HG02885 (cell line): ENCODE results near the gene FMN1.
"Not testable (repeated sequence)": the region's sequence is repeated elsewhere in the genome, so short reads cannot be mapped to it uniquely, and the experiment has no call there.

Experiments used
- ATAC-seq: cut with Tn5 transposase; IDR thresholded peaks from one replicate; pipeline ENCODE4 v1.9.1; 2021; ENCODE audit warnings: mild to moderate bottlenecking; ENCODE audit not compliant: unreplicated experiment, poor library complexity

The FMN1 gene

DNA sequence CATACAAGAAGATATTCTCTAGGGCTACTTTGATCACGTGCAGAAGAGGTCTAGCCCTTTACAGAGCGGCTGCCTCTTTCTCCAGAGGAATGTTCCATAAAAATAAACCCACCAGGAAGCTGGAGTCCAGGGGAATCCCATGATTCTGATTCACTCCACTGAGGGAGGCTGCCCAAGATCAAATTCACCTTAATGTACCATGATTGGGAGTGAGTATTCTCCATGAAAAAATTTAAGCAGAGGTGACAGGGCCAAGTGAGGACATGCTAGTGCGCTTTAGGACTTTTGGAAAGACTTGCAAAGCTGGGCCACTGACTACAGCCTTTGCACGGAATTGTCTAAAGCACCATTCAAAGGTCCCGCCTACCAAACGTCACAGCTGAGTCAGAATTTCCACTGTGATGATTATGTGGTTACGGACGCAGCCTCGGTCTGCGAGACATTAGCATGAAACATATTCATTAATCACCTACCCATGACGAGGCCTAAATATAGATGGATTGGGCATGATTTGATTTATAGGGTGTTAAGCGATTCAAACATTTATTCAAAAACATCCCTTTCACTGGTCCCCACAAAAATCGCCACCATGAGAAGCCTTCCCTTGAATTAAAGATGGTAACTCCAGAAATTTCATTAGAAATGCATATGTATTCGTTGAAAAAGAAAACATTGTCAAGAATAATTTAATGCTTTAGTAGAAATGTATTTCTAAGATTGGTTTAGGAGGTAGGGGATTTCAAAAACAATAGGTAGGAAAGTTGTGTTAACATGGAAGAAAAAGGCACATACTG, 324.1 kb downstream of the FMN1 start:
- ATAC-seq: peak; percentile 75

DNA sequence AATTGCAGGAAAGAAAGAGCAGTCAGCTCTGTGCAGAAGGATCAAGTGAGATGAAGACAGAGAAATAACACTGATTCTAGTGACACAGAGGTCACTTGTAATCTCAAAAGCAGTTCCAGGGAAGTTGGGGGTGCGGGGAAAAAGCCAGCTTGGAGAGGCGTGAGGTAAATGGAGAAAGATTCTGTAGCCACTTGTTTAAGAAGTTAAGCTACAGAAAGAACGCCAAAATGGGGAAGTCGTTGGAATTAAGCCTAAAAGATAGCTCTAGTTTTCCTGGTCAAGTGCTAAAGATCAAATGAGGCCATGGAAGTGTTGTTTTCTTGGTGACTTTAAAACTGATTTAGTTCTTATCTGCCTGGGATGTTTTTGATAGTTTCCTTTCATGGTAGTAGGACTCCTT, 324.7 kb downstream of the FMN1 start:
- ATAC-seq: no peak

DNA sequence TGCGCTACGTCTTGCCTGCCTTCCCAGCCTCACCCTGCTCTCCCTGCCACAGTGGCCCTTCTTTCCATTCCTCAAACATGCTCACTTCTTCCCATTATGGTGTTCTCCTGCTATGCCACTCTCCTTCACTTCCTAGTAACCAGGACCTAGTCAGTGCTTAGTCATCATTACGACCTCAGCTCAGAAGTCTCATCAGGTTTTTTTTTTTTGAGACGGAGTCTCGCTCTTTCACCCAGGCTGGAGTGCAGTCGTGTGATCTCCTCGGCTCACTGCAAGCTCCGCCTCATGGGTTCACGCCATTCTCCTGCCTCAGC, 327.2 kb downstream of the FMN1 start:
- no peak for ATAC-seq

DNA sequence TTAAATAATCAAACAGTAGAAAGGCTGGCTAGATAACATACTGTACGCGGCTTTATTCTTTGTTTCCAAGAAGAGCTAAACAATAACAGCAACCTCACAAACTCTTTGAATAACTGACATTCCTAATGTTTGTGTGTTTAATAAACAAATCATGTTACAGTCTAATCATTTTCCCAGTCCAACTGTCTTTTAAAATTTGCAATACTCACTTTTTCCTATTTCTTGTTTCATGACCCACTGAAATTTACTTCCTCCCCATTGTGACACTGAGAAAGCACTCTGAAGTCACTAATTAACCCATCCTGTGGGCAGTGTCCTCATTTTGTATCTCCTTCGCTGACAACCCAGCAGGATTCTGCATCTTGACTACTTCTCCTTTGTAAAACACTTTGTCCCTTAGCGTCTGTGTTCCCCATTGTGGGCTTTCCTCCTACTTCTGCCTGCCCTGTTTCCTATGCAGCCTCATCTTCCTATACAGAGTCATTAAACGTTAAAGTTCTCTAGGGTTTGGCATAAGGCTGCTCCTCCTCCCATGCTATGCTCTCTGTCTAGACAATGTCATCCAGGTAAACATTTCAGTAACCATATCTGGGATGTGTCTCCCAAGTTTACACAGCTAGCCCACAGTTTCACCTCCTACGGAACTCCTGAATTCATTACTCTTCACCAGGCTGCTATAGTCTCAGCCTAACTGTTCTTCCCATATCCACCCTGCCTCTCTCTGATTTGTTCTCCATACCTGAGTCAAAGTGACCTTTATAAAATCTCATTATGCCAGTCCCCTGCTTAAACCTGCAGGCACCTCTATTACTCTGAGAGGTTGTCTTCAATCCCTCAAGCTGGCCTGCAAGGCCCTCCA, 327.8 kb downstream of the FMN1 start:
- no peak for ATAC-seq

DNA sequence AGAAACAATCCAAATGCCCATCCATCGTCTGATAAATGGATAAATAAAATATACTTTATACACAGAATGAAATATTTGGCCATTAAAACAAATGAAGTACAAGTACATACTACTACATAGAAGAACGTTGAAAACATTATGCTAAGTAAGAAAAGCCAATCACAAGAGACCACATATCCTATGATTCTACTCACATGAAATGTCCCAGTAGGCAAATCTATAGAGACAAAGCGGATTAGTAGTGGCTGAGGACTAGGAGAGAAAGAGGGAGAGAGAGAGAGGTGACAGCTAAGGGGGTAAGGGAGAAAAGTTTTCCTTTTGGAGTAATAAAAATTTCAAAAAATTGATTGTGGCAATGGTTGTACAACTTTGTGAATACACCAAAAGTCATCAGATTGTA, 329.7 kb downstream of the FMN1 start:
- ATAC-seq: no peak

DNA sequence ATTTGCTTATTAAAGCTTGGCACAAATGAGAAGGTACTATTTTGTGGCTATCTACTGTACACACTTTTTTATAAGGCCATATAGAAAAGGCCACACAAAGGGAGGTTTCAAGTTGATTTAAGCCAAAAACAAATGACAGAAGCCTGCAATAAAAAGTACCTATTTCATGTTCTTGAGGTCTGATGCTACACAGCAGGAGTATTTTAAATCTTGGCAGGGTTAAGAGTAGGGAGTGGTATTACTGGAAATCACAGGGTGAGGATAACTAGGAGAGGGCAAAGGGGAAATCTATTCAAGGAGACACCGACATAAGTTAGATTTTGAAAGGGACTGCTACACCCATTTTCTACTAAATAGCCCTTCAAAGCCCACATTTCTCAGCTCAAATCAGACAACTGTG, 330.5 kb downstream of the FMN1 start:
- ATAC-seq: no peak

DNA sequence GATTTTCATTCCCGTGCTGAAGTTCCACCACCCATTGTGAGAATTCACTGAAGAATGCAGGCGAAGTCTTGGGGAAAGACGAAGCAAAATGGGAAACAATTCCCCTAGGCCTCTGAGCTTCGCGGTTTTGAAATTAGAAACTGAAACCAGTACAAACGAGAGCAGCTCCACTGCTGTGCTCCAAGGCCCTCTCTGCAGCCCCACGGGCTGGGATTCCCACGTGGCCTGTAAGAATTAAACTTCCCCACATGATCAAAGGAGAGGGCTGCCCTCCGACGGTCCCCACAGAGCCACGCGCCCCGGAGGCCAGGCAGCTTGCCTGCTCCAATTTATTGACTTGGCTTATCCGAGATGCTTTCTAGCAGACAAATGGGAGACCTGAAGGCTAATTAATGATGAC, 332.8 kb downstream of the FMN1 start:
- ATAC-seq: no peak

DNA sequence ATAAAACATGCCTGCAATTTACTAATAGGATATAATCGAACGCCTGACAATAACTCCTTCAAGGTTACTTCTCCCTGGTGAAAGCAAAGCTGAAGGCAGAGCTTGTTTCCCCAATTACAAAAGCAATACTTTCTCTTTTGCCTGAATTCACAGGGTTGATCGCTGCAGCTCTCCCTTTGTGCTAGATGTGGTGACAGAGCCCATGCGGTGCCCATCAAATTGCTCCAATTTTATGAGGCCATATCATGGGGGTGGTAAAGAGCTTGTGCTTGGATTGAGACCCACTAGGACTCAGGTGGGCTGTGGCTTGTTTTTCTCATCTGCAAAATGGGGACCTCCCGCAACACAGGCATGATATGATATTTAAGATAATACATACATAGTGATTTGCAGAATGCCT, 333.3 kb downstream of the FMN1 start:
- no peak for ATAC-seq

DNA sequence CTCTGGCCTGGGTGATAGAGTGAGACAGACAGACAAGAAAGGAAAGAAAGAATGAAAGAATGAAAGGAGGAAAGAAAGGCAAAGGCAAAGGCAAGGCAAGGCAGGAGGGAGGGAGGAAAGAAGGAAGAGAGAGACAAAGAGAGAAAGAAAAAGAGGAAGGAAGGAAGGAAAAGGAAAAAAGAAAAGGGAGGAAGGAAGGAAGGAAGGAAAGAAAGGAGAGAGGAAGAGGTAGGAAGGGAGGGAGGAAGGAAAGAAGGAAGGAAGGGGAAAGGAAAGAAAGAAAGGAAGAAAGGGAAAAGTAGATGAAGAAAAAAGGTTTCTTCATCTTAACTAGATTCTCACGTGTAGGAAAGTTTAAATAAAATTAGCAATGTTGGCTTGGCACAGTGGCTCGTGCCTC, 334.5 kb downstream of the FMN1 start:
- no peak for ATAC-seq

DNA sequence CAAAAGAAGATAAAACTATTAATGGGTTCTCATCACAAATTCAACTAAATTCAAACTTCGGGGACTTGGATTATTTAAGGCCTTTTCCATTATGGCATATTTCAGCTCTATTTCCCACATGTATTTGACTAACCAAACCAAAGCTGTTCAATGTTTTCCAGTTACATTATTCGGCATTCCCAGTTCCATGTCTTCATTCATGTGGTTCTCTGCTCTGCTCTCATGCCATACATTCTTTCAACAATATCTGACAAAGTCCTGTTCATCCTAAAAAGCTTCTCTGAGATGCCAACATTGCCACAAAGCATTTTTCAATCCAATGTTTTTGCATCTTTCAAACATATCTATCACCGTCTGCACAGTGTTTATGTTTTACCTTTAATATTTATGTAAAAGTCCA, 335.3 kb downstream of the FMN1 start:
- no peak for ATAC-seq

DNA sequence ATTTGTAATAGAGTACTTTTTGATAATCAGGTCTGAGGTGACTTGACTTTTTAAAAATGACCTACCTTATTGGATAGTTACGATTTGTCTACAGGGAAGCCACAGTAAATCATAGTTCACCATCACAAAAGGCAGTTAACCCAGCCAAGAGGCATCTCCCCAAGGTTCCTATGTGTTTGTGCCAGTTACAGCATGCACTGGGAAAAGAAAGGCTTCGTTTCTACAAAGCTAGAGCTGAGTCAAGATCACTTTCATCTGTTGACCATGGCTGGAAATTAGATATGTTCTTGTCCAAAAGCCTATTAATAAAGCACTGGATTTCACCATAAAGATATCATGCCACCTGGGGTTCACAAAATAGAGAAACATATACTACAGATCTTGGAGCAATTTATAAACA, 336.8 kb downstream of the FMN1 start:
- ATAC-seq: no peak

DNA sequence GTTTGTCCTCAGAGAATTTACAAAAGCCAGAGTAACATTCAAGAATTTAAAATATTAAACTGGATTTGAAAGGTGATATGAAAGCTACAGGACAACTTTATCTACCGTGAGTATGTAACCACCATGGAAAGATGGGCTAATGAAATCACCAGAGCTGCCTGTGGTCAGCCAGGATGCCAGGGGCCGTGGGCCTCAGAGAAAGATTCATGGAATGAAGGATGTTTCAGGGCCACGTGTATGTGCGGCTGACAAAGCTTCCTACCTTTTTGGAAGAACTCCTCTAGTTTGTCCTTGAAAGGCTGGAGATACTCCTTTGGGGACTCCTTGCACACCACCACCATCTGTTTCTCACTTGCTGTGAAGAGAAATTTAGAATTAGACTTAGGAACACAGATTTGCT, 337.8 kb downstream of the FMN1 start:
- ATAC-seq: no peak

DNA sequence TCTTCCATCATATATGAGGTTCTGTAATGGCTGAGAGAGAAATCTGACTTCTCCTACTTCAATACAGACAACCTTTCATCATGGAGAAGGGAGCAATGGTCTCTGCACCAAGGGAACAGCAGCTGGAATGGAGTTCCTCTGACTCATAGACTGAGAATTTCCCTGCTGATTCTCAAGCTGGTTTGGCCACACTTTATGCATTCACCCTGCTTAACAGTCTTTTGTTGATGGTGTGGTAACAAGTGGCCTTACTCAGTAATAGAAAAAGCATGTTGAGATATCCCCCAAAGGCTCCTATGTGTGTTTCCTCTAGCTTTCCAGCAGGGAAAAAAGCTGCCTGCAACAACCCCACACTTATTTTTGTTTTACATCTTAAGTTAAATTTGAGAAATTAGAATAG, 338.6 kb downstream of the FMN1 start:
- no peak for ATAC-seq

DNA sequence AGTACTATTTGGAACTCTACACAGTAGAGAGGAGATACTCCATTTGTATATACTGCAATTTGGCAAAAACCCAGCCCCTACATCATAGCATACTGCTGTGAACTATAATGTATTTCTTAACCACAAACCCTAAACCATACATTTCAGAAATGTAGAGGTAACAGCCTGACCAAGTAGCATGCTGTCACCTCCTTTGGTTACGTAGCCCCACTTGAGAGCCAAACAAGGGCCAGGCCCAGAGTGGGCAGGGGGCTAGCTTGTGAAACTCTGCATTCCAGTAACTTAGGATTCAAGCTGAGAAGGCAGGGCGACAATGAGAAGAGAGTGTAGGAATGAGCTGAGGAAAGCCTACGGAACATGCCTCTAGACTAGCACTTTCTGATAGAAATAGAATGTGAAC, 340.9 kb downstream of the FMN1 start:
- ATAC-seq: no peak

DNA sequence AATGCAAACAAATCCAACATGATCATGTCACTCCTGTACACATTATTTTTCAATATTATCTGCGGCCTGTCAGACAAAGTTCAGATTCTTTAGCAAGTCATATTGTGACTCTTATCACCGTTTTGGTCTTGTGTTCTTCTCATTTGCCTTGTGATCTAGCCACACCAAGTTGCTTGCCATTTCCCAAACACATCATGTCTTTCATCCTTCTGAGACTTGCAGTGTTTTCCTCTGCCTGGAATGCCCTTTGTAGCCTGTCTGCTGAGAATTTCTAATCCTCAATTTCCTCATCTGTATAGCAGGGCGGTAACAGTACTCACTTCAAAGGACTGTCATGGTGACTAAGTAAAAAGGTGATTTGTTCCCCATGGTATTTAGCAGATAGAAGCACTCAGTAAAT, 341.7 kb downstream of the FMN1 start:
- ATAC-seq: no peak

DNA sequence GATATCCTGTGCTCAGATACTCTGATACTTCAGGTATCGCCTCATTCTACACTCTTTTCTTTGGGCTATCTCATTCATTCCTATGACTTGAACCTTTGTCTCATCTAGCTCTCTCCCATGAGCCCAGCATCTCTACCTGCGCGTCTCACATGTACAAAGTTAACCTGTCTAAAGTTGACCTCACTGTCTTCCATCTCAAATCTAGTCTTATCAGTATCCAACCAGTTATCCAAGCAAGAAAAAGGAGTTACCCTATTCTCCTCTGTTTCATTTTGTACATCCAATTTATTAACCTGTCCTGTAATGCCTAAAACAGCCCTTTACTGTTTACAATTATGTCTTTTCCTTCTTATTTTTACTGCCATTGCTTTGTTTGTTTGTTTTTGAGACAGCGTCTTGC, 342.5 kb downstream of the FMN1 start:
- ATAC-seq: no peak

DNA sequence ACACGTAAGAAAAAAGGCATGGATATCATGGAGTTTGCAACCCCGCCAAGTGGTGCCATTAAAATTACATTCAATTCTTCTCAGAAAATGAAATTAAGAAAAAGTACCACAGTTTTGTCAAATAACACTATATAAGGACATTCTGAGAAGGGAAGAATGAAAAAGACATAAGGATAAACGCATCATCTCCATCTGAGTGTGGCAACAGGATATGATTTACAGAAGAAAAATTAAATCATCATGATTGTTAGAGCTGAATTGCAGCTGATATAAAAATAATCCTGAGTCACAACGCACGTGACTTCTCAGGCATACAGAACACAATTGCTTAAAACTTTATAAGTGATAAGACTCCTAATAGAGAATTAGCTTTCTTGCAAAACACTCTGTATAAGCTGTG, 342.9 kb downstream of the FMN1 start:
- no peak for ATAC-seq

DNA sequence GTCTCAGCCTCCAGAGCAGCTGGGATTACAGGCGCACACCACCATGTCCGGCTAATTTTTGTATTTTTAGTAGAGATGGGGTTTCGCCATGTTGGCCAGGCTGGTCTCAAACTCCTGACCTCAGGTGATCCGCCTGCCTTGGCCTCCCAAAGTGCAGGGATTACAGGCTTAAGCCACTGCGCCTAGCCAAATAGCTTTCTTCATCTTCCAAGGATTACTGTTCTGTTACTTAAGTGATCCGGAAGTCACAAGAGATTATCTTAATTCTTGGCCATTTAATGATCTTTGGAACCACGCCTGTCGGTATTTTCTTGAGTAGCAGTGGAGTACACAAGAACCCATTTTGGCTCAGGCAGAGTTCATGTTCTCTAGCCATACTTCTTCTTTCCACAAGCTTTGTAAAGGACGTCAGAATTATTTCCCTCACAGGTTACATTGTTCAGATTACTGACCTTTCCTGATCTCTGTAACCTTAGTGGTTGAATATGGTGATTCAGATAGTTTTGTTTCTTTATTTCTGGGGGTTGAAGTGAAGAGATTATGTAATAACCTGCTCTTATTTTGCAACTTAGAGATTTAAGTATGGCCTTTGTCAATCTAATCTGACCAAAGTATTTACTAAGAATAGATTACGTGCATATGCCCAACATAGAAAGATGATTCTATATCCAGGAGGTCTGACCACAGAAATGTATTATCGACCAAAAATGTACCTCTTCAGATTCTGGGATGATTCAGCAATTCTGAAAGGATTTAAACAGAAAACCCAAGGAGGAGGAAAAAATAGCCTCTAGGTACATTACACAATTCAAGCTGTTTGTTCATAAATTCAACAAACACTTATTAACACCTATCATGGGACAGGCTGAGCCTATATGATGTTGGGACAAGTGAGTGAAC, 344.5 kb downstream of the FMN1 start:
- no peak for ATAC-seq

DNA sequence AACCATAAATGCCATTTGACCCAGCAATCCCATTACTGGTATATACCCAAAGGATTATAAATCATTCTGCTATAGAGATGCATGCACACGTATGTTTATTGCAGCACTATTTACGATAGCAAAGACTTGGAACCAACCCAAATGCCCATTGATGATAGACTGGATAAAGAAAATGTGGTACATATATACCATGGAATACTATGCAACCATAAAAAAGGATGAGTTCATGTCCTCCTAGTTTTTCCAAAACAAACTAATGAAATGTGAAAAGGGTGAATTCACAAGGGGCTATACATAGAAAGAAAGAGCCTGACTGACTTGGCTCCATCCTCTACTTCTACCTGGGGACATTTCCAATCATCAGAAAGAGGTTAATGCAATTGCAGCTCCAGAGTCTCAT, 347.8 kb downstream of the FMN1 start:
- ATAC-seq: not testable (repeated sequence)

DNA sequence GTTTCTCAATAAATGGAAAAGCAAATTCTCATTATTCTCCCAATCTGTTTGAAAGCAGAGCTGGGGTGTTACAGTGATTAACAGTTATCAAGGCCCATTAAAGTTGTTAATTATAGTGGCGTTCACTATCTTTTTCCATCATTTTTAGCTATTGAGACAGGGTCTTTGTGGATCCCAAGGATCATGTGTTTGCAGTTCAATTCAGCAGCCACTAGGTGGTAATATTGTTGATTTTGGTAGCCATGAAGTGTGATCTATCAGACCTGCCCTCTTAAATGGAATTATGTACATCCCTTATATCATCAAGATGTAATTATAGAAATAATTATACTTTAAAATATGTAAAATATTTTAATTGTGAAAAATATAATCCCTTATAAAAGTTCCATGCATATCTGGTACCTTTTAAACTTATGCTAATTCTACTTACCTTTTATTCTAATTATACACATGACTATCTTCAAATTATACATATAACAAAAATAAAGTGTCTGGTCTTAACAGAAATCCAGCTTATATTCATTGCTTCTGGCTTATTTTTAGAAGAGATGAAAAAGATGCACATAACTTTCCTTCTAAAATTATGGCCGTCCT, 350.3 kb downstream of the FMN1 start:
- no peak for ATAC-seq
